Immature natural killer cell (primary cell): ENCODE measurements around the gene NOTCH4. TPM values are rescaled to one million over a fixed set of nuclear protein-coding genes. Genes with fewer than 3 reads are reported as not detected.

Experiments used
- DNase-seq, 3 donors: peaks; one replicate each; pipeline ENCODE4 v3.0.0; 2022; ENCODE audit warnings: mixed read lengths in 1 of 3
- H3K27ac Mint-ChIP-seq, 6 donors: one replicate each; pipeline ENCODE4 v1.8.0; 2020; ENCODE audit warnings: mixed read lengths in 6 of 6, mild to moderate bottlenecking in 5 of 6, inconsistent platforms in 4 of 6, moderate library complexity in 3 of 6
- H3K27me3 Mint-ChIP-seq, 3 donors: one replicate each; pipeline ENCODE4 v1.8.0; 2020 to 2021; ENCODE audit warnings: low read depth in 3 of 3, mild to moderate bottlenecking in 3 of 3, mixed read lengths in 3 of 3, moderate library complexity in 3 of 3, inconsistent platforms in 1 of 3
- H3K36me3 Mint-ChIP-seq, 3 donors: one replicate each; pipeline ENCODE4 v1.8.0; 2020; ENCODE audit warnings: mixed read lengths in 3 of 3, inconsistent platforms in 2 of 3, mild to moderate bottlenecking in 2 of 3
- H3K4me1 Mint-ChIP-seq, 2 donors: one replicate each; pipeline ENCODE4 v1.8.0; 2020; ENCODE audit warnings: inconsistent platforms in 2 of 2, mild to moderate bottlenecking in 2 of 2, mixed read lengths in 2 of 2, moderate library complexity in 1 of 2
- H3K4me3 Mint-ChIP-seq, 5 donors: one replicate each; pipeline ENCODE4 v1.8.0; 2020; ENCODE audit warnings: mild to moderate bottlenecking in 5 of 5, mixed read lengths in 5 of 5, inconsistent platforms in 3 of 5, moderate library complexity in 3 of 5
- H3K9me3 Mint-ChIP-seq, 6 donors: one replicate each; pipeline ENCODE4 v1.8.0; 2020; ENCODE audit warnings: mild to moderate bottlenecking in 6 of 6, mixed read lengths in 6 of 6, inconsistent platforms in 4 of 6, moderate library complexity in 3 of 6
- polyA plus RNA-seq, 3 donors: library from polyadenylated mRNA; unstranded; fragments of 300-500 nt; fragmentation: Illumina TruSeq; gene quantifications; one replicate each; pipeline ENCODE4 v1.2.3, GENCODE V29; 2021

The NOTCH4 gene
- polyA plus RNA-seq, 3 donors from 2014 or later = 0.15 to 1.4 (median 1.2) TPM

GRCh38 chr6:32178547-32179440 lies 45.1 kb downstream of the NOTCH4 start:
- Mint-ChIP-seq H3K27ac (peak overlapping the region; percentile 94 to 100 (median 98)), H3K27me3 (peaks cover 8 to 11% (median 9%) of the 10 kb centered on the region in 3 donors), H3K4me3 (peak overlapping the region; percentile 85 to 99 (median 91)), H3K36me3 (peaks cover 4 to 10% (median 6%) of the 10 kb centered on the region in 3 donors), H3K9me3 (no peaks in the 10 kb centered on the region), H3K4me1 (peaks cover 63 to 65% of the 10 kb centered on the region in 2 donors)
- no peak for DNase-seq

- Mint-ChIP-seq H3K9me3 (no peaks in the 10 kb centered on the region), H3K4me3 (peak within 1 kb of the TSS; percentile 85 to 99 (median 91)), H3K4me1 (peaks cover 66 to 67% of the 10 kb centered on the region in 2 donors), H3K36me3 (peaks cover 4 to 10% (median 6%) of the 10 kb centered on the region in 3 donors), H3K27me3 (peaks cover 8 to 11% (median 9%) of the 10 kb centered on the region in 3 donors), H3K27ac (peak within 1 kb of the TSS; percentile 94 to 100 (median 98))
- peak; percentile 97 to 98 (median 98) for DNase-seq
These were observed 45.9 kb downstream of the NOTCH4 start, which contains the start of gene RNF5 for GRCh38 chr6:32177788-32178546. Gene RNF5 (plus strand): TSS chr6:32178405. CDS start chr6:32178512, 107 bp downstream.

GRCh38 chr6:32177183-32177787 lies 46.6 kb downstream of the NOTCH4 start:
- peaks cover 8 to 11% (median 9%) of the 10 kb centered on the region in 3 donors for H3K27me3 Mint-ChIP-seq
- H3K27ac Mint-ChIP-seq = peak overlapping the region; percentile 94 to 100 (median 98)
- peaks cover 4 to 10% (median 6%) of the 10 kb centered on the region in 3 donors for H3K36me3 Mint-ChIP-seq
- H3K4me3 Mint-ChIP-seq = peak overlapping the region; percentile 85 to 99 (median 91)
- H3K9me3 Mint-ChIP-seq = no peaks in the 10 kb centered on the region
- peaks cover 66 to 72% of the 10 kb centered on the region in 2 donors for H3K4me1 Mint-ChIP-seq
- DNase-seq = no peak

GRCh38 chr6:32176476-32177182 lies 47.2 kb downstream of the NOTCH4 start:
- DNase-seq = no peak

GRCh38 chr6:32175711-32176475 lies 48.0 kb downstream of the NOTCH4 start, which contains the start of gene AGPAT1:
Gene AGPAT1 (minus strand): TSS chr6:32176084. CDS start chr6:32171496, 4,588 bp downstream.
- peak within 1 kb of the TSS; percentile 94 to 100 (median 98) for H3K27ac Mint-ChIP-seq
- peaks cover 4 to 12% (median 6%) of the 10 kb centered on the region in 3 donors for H3K36me3 Mint-ChIP-seq
- peak; percentile 96 for DNase-seq
- peaks cover 64 to 72% of the 10 kb centered on the region in 2 donors for H3K4me1 Mint-ChIP-seq
- H3K4me3 Mint-ChIP-seq = peak within 1 kb of the TSS; percentile 85 to 99 (median 91)
- H3K9me3 Mint-ChIP-seq = no peaks in the 10 kb centered on the region
- peaks cover 8 to 11% (median 10%) of the 10 kb centered on the region in 3 donors for H3K27me3 Mint-ChIP-seq

More at GRCh38 chr6:32176476-32177182, 47.2 kb downstream of the NOTCH4 start:
- Mint-ChIP-seq H3K27me3 (peaks cover 8 to 11% (median 9%) of the 10 kb centered on the region in 3 donors), H3K27ac (peak overlapping the region; percentile 94 to 100 (median 98)), H3K36me3 (peaks cover 4 to 10% (median 6%) of the 10 kb centered on the region in 3 donors), H3K4me1 (peaks cover 66 to 72% of the 10 kb centered on the region in 2 donors), H3K9me3 (no peaks in the 10 kb centered on the region), H3K4me3 (peak overlapping the region; percentile 85 to 99 (median 91))

GRCh38 chr6:32175322-32175710 lies 48.6 kb downstream of the NOTCH4 start:
- peak overlapping the region; percentile 85 to 99 (median 91) for H3K4me3 Mint-ChIP-seq
- peak overlapping the region; percentile 70 to 100 (median 92) for H3K27ac Mint-ChIP-seq
- DNase-seq = no peak
- no peaks in the 10 kb centered on the region for H3K9me3 Mint-ChIP-seq
- peaks cover 8 to 11% (median 10%) of the 10 kb centered on the region in 3 donors for H3K27me3 Mint-ChIP-seq
- peaks cover 2 to 7% (median 2%) of the 10 kb centered on the region in 3 donors for H3K36me3 Mint-ChIP-seq
- H3K4me1 Mint-ChIP-seq = peaks cover 58 to 66% of the 10 kb centered on the region in 2 donors

GRCh38 chr6:32174416-32174815 lies 49.5 kb downstream of the NOTCH4 start:
- H3K36me3 Mint-ChIP-seq = peaks cover 5 to 13% (median 10%) of the 10 kb centered on the region in 3 donors
- peak overlapping the region in 5 of 6 donors; percentile 30 to 89 (median 73) for H3K27ac Mint-ChIP-seq
- peaks cover 10 to 12% (median 10%) of the 10 kb centered on the region in 3 donors for H3K27me3 Mint-ChIP-seq
- H3K9me3 Mint-ChIP-seq = no peaks in the 10 kb centered on the region
- peak overlapping the region; percentile 74 to 94 (median 86) for H3K4me3 Mint-ChIP-seq
- peaks cover 51 to 58% of the 10 kb centered on the region in 2 donors for H3K4me1 Mint-ChIP-seq
- no peak for DNase-seq

- peaks cover 41 to 47% of the 10 kb centered on the region in 2 donors for H3K4me1 Mint-ChIP-seq
- DNase-seq = no peak
- peak overlapping the region in 1 of 5 donors; percentile 1 for H3K4me3 Mint-ChIP-seq
These were observed 50.7 kb downstream of the NOTCH4 start for GRCh38 chr6:32173051-32173727.

GRCh38 chr6:32171234-32171633 lies 52.6 kb downstream of the NOTCH4 start:
- Mint-ChIP-seq H3K27ac (no peak overlapping the region), H3K9me3 (no peaks in the 10 kb centered on the region), H3K36me3 (peaks cover 11 to 27% (median 18%) of the 10 kb centered on the region in 3 donors), H3K4me3 (no peak overlapping the region), H3K4me1 (peaks cover 23 to 28% of the 10 kb centered on the region in 2 donors), H3K27me3 (peaks cover 3 to 4% (median 3%) of the 10 kb centered on the region in 3 donors)
- no peak for DNase-seq

More at GRCh38 chr6:32173051-32173727, 50.7 kb downstream of the NOTCH4 start:
- Mint-ChIP-seq H3K27me3 (peaks cover 10 to 11% (median 10%) of the 10 kb centered on the region in 3 donors), H3K27ac (peak overlapping the region in 4 of 6 donors; percentile 4 to 79 (median 34)), H3K9me3 (no peaks in the 10 kb centered on the region), H3K36me3 (peaks cover 5 to 20% (median 10%) of the 10 kb centered on the region in 3 donors)

GRCh38 chr6:32170294-32170693 lies 53.6 kb downstream of the NOTCH4 start:
- peaks cover 11 to 31% (median 18%) of the 10 kb centered on the region in 3 donors for H3K36me3 Mint-ChIP-seq
- H3K9me3 Mint-ChIP-seq = no peaks in the 10 kb centered on the region
- H3K4me1 Mint-ChIP-seq = peaks cover 17 to 22% of the 10 kb centered on the region in 2 donors
- no peak overlapping the region for H3K4me3 Mint-ChIP-seq
- H3K27ac Mint-ChIP-seq = no peak overlapping the region
- DNase-seq = no peak
- peaks cover 3 to 4% (median 3%) of the 10 kb centered on the region in 3 donors for H3K27me3 Mint-ChIP-seq

GRCh38 chr6:32168807-32169591 lies 54.9 kb downstream of the NOTCH4 start:
- Mint-ChIP-seq H3K36me3 (peaks cover 11 to 31% (median 18%) of the 10 kb centered on the region in 3 donors), H3K27me3 (peaks cover 3 to 4% (median 3%) of the 10 kb centered on the region in 3 donors), H3K9me3 (no peaks in the 10 kb centered on the region), H3K4me1 (peaks cover 4 to 9% of the 10 kb centered on the region in 2 donors), H3K27ac (no peak overlapping the region), H3K4me3 (no peak overlapping the region)
- DNase-seq = no peak
